Stimulated activated CD4-positive, alpha-beta T cell treated with anti-CD3 and anti-CD28 coated beads, Interleukin-1b, Interleukin-23, amount 100 ng/mL, for 48 hours (primary cell): ENCODE measurements around the gene BFSP2.
A peak's percentile ranks its signal among the peaks of the same experiment; 100 is the strongest.

Experiments
- DNase-seq: peaks from one replicate; pipeline ENCODE4 v3.0.0-alpha.2; 2020

Gene BFSP2

GRCh38 chr3:133424937-133425869 is 25.3 kb downstream of the BFSP2 start:
- no peak for DNase-seq

- no peak for DNase-seq
Measured at GRCh38 chr3:133425898-133426297, 26.0 kb downstream of the BFSP2 start.

- DNase-seq, result peak; percentile 24
Measured at GRCh38 chr3:133426721-133427120, 26.9 kb downstream of the BFSP2 start.

- DNase-seq, result no peak
Measured at GRCh38 chr3:133428552-133428951, 28.7 kb downstream of the BFSP2 start.

- no peak for DNase-seq
Measured at GRCh38 chr3:133429063-133429462, 29.2 kb downstream of the BFSP2 start.

GRCh38 chr3:133439563-133439962 is 39.7 kb downstream of the BFSP2 start:
- no peak for DNase-seq

- DNase-seq, result no peak
Measured at GRCh38 chr3:133440652-133441051, 40.8 kb downstream of the BFSP2 start.

- no peak for DNase-seq
Measured at GRCh38 chr3:133441867-133442270, 42.0 kb downstream of the BFSP2 start.

GRCh38 chr3:133442518-133442917 is 42.7 kb downstream of the BFSP2 start:
- no peak for DNase-seq

GRCh38 chr3:133443649-133444422 is 44.0 kb downstream of the BFSP2 start:
- DNase-seq, result no peak

GRCh38 chr3:133444423-133444774 is 44.5 kb downstream of the BFSP2 start:
- no peak for DNase-seq

GRCh38 chr3:133445108-133445507 is 45.3 kb downstream of the BFSP2 start:
- DNase-seq, result no peak

- DNase-seq, result no peak
Measured at GRCh38 chr3:133447750-133448477, 48.1 kb downstream of the BFSP2 start.

GRCh38 chr3:133448478-133449122 is 48.7 kb downstream of the BFSP2 start:
- peak; percentile 75 for DNase-seq

- DNase-seq, result no peak
Measured at GRCh38 chr3:133451309-133451708, 51.5 kb downstream of the BFSP2 start.

- no peak for DNase-seq
Measured at GRCh38 chr3:133452641-133453319, 52.9 kb downstream of the BFSP2 start.

- DNase-seq, result no peak
Measured at GRCh38 chr3:133453383-133453782, 53.5 kb downstream of the BFSP2 start.

- no peak for DNase-seq
Measured at GRCh38 chr3:133455281-133455680, 55.4 kb downstream of the BFSP2 start.

- DNase-seq, result no peak
Measured at GRCh38 chr3:133455960-133456359, 56.1 kb downstream of the BFSP2 start.

GRCh38 chr3:133457025-133457424 is 57.2 kb downstream of the BFSP2 start:
- no peak for DNase-seq

- DNase-seq, result no peak
Measured at GRCh38 chr3:133457465-133458067, 57.7 kb downstream of the BFSP2 start.

GRCh38 chr3:133459400-133459799 is 59.5 kb downstream of the BFSP2 start:
- no peak for DNase-seq
